HG02884 (cell line): ENCODE data around the gene ZFP92.

ENCODE experiments used
- ATAC-seq: cut with Tn5 transposase; IDR thresholded peaks from one replicate; pipeline ENCODE4 v1.9.1; 2021; ENCODE audit warnings: mild to moderate bottlenecking, moderate library complexity; ENCODE audit not compliant: unreplicated experiment

The ZFP92 gene

GRCh38 chrX:153454901-153455550 lies 43.8 kb downstream of the ZFP92 start:
- no peak for ATAC-seq

GRCh38 chrX:153455571-153455970 lies 44.3 kb downstream of the ZFP92 start:
- no peak for ATAC-seq

- no peak for ATAC-seq
Measured at GRCh38 chrX:153456161-153456560, 44.9 kb downstream of the ZFP92 start.

GRCh38 chrX:153456704-153457103 lies 45.4 kb downstream of the ZFP92 start:
- no peak for ATAC-seq

- ATAC-seq: no peak
Measured at GRCh38 chrX:153457136-153457825, 46.0 kb downstream of the ZFP92 start.

GRCh38 chrX:153457827-153458466 lies 46.7 kb downstream of the ZFP92 start:
- ATAC-seq: no peak

GRCh38 chrX:153458476-153458875 lies 47.2 kb downstream of the ZFP92 start:
- no peak for ATAC-seq

GRCh38 chrX:153459986-153460385 lies 48.7 kb downstream of the ZFP92 start:
- no peak for ATAC-seq

- no peak for ATAC-seq
Measured at GRCh38 chrX:153460826-153461225, 49.6 kb downstream of the ZFP92 start.
